22Rv1 (cell line): ENCODE measurements around the gene SLC9A7.

ENCODE experiments used
- CTCF ChIP-seq: fragments of 450-650 bp; IDR thresholded peaks from 2 replicates; pipeline ENCODE4 v1.5.1; 2017; ENCODE audit warnings: mild to moderate bottlenecking
- ZFX ChIP-seq: fragments of 450-650 bp; IDR thresholded peaks from 2 replicates; pipeline ENCODE4 v1.6.1; 2017; ENCODE audit warnings: antibody characterized with exemption, borderline replicate concordance

GRCh38 chrX:46621572-46621971 lies 137.3 kb downstream of the SLC9A7 start:
- TF ChIP-seq CTCF (no peak), ZFX (no peak)
